Bronchial epithelial cell (primary cell): ENCODE results near the gene SLA2. TPM values are rescaled to one million over a fixed set of nuclear protein-coding genes. Genes with fewer than 3 reads are reported as not detected.
A peak's percentile ranks its signal among the peaks of the same experiment; 100 is the strongest.
"Not testable (repeated sequence)": the region's sequence is repeated elsewhere in the genome, so short reads cannot be mapped to it uniquely, and the experiment has no call there.

Experiments used
- DNase-seq: peaks from one replicate; pipeline ENCODE4 v3.0.0-alpha.2; 2010; ENCODE audit warnings: low read depth
- FAIRE-seq: peaks from 2 replicates; lab custom pipeline; 2011; peaks lifted over from hg19 to GRCh38; lab: Jason Lieb, UNC
- H3K27me3 ChIP-seq: 2 replicates; pipeline ENCODE4 v1.5.1; 2011; ENCODE audit warnings: low read length; ENCODE audit not compliant: control insufficient read depth, insufficient read depth
- H3K36me3 ChIP-seq: 2 replicates; pipeline ENCODE4 v1.5.1; 2011; ENCODE audit warnings: low read length; ENCODE audit not compliant: control insufficient read depth, insufficient read depth
- H3K4me3 ChIP-seq: 2 replicates; pipeline ENCODE4 v1.5.1; 2011; ENCODE audit warnings: mild to moderate bottlenecking, low read depth, low read length, control low read depth
- CTCF ChIP-seq: IDR thresholded peaks from 2 replicates; pipeline ENCODE4 v1.5.1; 2011; ENCODE audit warnings: mild to moderate bottlenecking, moderate library complexity, low read length, control low read depth, inconsistent platforms; ENCODE audit not compliant: insufficient read depth, severe bottlenecking
- total RNA-seq: library from RNA; depleted of rRNA; stranded (reverse); fragments of >200 nt; gene quantifications from 2 replicates; pipeline ENCODE4 v1.2.1, GENCODE V29; 2014

Gene SLA2
- not detected in 2 replicates for total RNA-seq

- H3K36me3 ChIP-seq: no peaks in the 10 kb centered on the region
- no peak for TF ChIP-seq CTCF
- DNase-seq: no peak
- H3K27me3 ChIP-seq: no peaks in the 10 kb centered on the region
- FAIRE-seq: no peak
- H3K4me3 ChIP-seq: no peak within 1 kb of the TSS
These were observed at the start of gene SLA2 for GRCh38 chr20:36645998-36646397. Gene SLA2, minus strand, starts transcription at chr20:36646196. Its CDS starts 4,861 bp downstream, at chr20:36641335.

- H3K4me3 ChIP-seq, H3K27me3 ChIP-seq, FAIRE-seq: not testable (repeated sequence)
These were observed 49.5 kb upstream of the SLA2 start for GRCh38 chr20:36695467-36695866.

GRCh38 chr20:36688630-36689029 lies 42.6 kb upstream of the SLA2 start:
- H3K4me3 ChIP-seq: no peak overlapping the region
- H3K27me3 ChIP-seq: no peaks in the 10 kb centered on the region
- FAIRE-seq (no peak), DNase-seq (peak; percentile 44)
- no peak for TF ChIP-seq CTCF
- no peaks in the 10 kb centered on the region for H3K36me3 ChIP-seq

More at GRCh38 chr20:36695467-36695866, 49.5 kb upstream of the SLA2 start:
- not testable (repeated sequence) for H3K36me3 ChIP-seq, DNase-seq

GRCh38 chr20:36687850-36688249 lies 41.9 kb upstream of the SLA2 start:
- H3K4me3 ChIP-seq: no peak overlapping the region
- no peak for TF ChIP-seq CTCF
- no peak for FAIRE-seq
- no peak for DNase-seq
- H3K36me3 ChIP-seq: no peaks in the 10 kb centered on the region
- no peaks in the 10 kb centered on the region for H3K27me3 ChIP-seq

- DNase-seq (no peak), FAIRE-seq (no peak)
- no peak overlapping the region for H3K4me3 ChIP-seq
- H3K27me3 ChIP-seq: no peaks in the 10 kb centered on the region
- TF ChIP-seq CTCF: no peak
- peaks cover 1% of the 10 kb centered on the region for H3K36me3 ChIP-seq
These were observed 40.9 kb upstream of the SLA2 start for GRCh38 chr20:36686944-36687343.

- no peaks in the 10 kb centered on the region for H3K27me3 ChIP-seq
- no peak for DNase-seq
- TF ChIP-seq CTCF: no peak
- no peak overlapping the region for H3K4me3 ChIP-seq
- FAIRE-seq: no peak
- peaks cover 1% of the 10 kb centered on the region for H3K36me3 ChIP-seq
These were observed 40.5 kb upstream of the SLA2 start for GRCh38 chr20:36686504-36686903.
